Stimulated activated CD4-positive, alpha-beta T cell treated with anti-CD3 and anti-CD28 coated beads, Interleukin-1b, Interleukin-23, amount 100 ng/mL, for 1 hour (primary cell): Measurements from ENCODE around the gene CFAP119.

Experiments
- DNase-seq, 2 donors: peaks; one replicate each; pipeline ENCODE4 v3.0.0-alpha.2; 2020; ENCODE audit warnings: low read depth in 2 of 2

CFAP119 gene

GRCh38 chr16:30782486-30783279 lies 20.8 kb upstream of the CFAP119 start:
- DNase-seq = no peak

- DNase-seq = no peak
Measured at GRCh38 chr16:30780549-30780948, 18.7 kb upstream of the CFAP119 start.

DNA sequence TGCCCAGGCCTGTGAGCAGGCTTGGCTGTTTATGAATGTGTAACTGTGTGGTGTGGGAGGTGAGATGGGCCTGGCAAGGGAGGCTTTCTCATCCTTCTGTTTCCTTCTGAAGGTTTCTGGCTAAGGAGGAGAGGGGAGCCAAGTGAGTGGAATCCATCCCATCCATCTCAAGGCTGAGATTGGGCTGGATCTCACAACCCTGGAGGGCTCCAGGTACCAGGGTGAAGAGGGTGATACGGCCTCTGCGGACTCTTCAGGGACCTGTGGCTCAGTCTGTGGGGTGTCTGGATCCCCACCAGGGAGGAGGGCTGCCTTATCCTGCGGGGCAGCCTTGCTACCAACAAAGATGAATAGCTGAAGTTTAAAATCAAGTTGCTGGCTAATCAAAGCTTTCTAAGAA lies 18.2 kb upstream of the CFAP119 start:
- no peak for DNase-seq

DNA sequence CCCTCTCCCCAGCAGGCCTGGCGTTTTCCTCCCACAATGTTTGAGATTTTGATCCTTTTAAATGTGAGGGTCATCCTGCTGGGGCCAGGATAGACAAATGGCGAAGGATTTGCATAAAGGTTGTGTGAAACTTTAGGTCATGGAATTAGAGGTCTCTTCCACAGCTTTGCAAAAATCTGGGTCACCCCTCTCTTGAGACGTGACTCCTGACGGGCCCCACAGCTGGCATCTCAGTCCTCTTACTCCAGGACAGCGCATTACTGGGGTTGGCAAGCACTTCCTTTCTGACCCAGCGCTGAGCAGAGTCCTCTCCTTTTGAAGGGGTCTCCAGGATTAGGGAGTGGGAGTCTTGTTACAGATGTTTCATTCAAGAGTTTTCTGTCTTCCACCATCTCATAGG lies 17.7 kb upstream of the CFAP119 start:
- DNase-seq = no peak

DNA sequence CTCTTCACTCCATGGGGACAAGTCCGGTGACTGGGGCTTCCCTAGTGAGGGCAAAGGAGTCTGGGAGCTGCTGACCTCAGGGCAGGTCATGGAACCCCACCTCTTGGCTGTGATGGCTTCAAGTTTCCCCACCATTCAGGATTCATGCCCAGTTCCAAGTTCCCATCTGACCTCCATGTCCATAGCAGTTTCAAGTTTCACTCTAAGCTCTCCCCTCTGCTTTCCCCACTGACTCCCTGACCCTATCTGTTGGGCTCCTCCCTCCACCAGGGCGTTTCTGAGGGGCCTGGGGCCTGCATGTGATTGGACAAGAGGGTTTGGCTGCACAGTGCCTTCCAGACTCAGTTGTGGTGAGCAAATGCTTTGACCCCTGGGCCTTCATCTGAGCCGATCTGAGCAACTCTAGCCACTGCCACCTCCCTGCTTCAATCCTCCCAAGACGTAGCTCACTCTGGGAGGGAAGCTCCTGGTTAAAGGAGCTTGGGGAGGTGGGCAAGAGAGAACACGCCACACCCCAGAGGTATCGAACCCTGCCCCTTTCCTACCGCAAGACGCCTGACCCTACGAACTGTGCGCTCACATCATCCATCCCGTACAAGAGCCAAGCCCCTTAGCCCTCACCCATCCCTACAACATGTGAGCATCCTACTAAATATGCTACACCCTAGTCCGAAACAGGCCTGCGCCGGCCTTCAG lies 16.8 kb upstream of the CFAP119 start:
- no peak for DNase-seq

GRCh38 chr16:30777591-30778297 lies 15.9 kb upstream of the CFAP119 start:
- no peak for DNase-seq

GRCh38 chr16:30775392-30776188 lies 13.7 kb upstream of the CFAP119 start:
- peak in 1 of 2 donors; percentile 30 for DNase-seq

- DNase-seq = no peak
Measured at GRCh38 chr16:30775131-30775391, 13.2 kb upstream of the CFAP119 start.

- no peak for DNase-seq
Measured at GRCh38 chr16:30774367-30775130, 12.7 kb upstream of the CFAP119 start.

DNA sequence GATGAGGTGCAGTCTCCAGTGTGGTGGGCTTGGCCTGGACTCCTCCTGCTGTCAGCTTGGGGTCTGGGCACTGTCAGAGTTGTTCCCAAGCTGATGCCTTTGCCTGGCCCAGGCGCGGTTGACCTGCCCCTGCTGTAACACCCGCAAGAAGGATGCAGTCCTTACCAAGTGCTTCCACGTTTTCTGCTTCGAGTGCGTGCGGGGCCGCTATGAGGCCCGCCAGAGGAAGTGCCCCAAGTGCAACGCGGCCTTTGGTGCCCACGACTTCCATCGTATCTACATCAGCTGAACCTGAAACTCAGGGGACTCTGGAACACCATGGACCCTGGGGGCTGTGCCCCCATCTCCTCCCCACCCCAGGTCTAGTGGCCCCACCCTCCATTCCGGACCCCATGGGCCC lies 12.0 kb upstream of the CFAP119 start:
- DNase-seq = no peak

DNA sequence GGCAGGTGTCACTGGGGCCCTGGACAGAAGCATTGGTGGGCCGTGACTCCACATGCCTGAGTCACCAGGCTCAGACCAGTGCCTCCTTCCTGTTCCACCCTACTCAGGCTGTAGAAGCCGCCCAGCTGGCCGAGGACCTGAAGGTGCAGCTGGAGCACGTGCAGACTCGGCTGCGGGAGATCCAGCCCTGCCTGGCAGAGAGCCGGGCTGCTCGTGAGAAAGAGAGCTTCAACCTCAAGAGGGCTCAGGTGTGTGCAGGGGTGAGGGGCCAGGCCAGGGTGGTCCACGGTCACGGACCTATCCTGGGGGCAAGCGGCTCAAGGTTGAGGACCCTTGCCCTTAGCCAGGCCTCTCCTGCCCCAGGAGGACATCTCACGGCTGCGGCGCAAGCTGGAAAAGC lies 9.9 kb upstream of the CFAP119 start:
- DNase-seq = no peak

- no peak for DNase-seq
Measured at GRCh38 chr16:30769379-30770089, 7.7 kb upstream of the CFAP119 start.

DNA sequence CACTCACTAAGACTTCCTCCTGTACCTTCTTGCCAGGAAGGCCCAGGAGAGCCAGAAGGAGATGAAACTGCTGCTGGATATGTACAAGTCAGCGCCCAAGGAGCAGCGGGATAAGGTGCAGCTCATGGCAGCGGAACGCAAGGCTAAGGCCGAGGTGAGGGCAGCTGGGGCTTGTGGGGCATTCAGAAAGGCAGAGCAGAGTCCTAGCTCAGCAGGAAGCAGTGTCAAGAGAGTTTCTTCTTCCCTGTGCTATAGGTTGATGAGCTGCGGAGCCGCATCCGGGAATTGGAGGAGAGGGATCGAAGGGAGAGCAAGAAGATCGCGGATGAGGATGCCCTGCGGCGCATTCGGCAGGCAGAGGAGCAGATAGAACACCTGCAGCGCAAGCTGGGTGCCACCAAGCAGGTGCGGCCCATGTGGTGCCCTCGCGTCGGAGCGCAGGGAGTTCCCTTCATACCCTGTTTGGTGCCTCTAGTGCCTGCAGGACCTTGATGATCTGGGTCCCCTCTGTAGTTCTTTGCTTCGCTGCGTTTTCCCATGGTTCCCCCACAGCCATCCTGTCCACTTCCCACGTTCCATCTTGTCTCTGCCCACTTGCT lies 6.8 kb upstream of the CFAP119 start:
- no peak for DNase-seq

- no peak for DNase-seq
Measured at GRCh38 chr16:30767767-30768465, 6.1 kb upstream of the CFAP119 start.

DNA sequence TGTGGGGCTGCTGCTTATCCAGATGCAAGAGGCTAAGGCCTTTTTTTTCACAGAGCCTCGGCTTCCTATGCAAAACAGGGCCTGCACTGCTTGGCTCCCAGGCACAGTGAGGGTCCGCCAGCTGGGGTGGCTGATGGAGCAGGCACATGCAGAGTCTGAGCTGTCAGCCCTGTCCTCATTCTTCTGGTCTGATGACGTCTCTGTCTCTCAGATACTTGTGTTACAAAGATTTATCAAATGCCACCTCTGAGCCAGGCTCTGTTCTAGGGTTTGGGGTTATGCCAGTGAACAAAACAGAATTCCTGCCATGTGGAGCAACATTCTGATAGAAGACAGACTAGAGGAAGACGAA lies 5.0 kb upstream of the CFAP119 start:
- no peak for DNase-seq

DNA sequence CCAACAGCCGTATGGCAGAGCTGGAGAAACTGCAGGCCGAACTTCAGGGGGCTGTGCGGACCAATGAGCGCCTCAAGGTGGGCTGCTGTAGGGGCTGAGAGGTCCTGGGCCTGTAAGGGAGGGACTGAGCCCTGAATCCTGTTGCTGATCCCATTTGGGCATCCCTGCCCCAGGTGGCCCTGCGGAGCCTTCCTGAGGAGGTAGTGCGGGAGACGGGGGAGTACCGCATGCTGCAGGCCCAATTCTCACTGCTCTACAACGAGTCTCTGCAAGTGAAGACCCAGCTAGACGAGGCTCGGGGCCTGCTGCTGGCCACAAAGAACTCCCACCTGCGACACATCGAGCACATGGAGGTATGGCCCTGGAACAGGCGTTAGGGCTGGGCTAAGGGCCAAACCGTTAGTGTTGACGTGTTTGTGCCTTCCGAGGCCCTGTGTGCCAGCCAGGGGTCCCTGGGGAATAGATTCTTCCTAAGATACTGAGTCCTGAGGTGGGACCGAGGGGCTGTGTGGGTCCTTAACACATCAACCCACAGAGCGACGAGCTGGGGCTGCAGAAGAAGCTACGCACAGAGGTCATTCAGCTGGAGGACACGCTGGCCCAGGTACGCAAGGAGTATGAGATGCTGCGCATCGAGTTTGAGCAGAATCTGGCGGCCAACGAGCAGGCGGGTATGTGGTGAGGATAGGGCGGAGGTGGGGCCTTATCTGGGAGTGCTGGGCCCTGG lies 4.5 kb upstream of the CFAP119 start:
- DNase-seq = no peak

DNA sequence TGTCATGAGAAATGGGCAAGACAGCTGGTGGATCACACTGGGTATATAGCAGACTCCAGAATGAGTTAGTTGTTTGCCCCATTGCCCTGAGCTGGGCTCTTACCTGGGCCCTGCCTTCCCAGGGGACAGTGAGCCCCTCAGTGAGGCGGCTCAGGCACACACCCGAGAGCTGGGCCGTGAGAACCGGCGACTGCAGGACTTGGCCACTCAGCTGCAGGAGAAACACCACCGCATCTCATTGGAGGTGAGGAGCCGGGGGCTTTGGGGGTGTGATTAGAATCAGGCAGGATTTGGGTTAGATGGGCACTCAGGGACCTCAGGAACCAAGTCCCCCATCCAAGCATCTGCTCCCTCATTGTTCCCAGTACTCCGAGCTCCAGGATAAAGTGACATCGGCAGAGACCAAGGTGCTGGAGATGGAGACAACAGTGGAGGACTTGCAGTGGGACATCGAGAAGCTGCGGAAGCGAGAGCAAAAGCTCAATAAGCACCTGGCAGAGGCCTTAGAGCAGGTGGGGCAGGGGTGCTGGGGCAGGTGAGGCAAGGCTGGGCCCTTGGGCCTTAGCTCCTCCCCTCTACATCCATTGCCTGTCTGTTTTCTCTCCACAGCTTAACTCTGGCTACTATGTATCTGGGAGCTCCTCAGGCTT lies 3.1 kb upstream of the CFAP119 start:
- DNase-seq = no peak

DNA sequence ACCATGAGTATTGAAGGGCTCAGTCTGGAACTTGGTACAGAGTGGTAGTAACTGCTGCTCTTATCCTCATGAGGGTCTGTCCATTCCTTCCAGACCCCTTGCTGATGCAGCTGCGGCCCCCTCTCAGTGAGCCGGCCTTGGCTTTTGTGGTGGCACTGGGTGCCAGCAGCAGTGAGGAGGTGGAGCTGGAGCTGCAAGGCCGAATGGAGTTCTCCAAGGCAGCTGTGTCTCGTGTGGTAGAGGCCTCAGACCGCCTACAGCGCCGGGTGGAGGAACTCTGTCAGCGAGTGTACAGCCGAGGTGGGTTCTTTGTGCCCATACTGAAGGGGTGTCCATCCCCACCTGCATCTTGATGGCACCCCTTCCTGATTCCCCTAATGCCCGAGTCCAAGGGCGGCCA lies 2.2 kb upstream of the CFAP119 start:
- DNase-seq = no peak
